Thymus (tissue), 11 donors: ENCODE results near the gene TNFAIP8. TPM values are rescaled to one million over a fixed set of nuclear protein-coding genes. Genes with fewer than 3 reads are reported as not detected.

Experiments used
- DNase-seq, 9 donors: peaks; one replicate each; pipeline ENCODE4 v3.0.0-alpha.2; 2013; ENCODE audit warnings: low spot score in 9 of 9, low read depth in 6 of 9, missing footprints in 1 of 9
- H3K27ac ChIP-seq, 2 donors: one replicate each; pipeline ENCODE4 v1.5.1; 2013; ENCODE audit warnings: control low read depth in 1 of 2, low read depth in 1 of 2, low read length in 1 of 2, mild to moderate bottlenecking in 1 of 2, moderate library complexity in 1 of 2
- H3K27me3 ChIP-seq, 2 donors: one replicate each; pipeline ENCODE4 v1.5.1; 2013; ENCODE audit warnings: low read length in 1 of 2; ENCODE audit not compliant: control insufficient read depth in 2 of 2, insufficient read depth in 1 of 2
- H3K36me3 ChIP-seq, 2 donors: one replicate each; pipeline ENCODE4 v1.5.1; 2013; ENCODE audit warnings: low read length in 1 of 2, mild to moderate bottlenecking in 1 of 2, moderate library complexity in 1 of 2; ENCODE audit not compliant: control insufficient read depth in 2 of 2, insufficient read depth in 2 of 2
- H3K4me1 ChIP-seq, 2 donors: one replicate each; pipeline ENCODE4 v1.5.1; 2013; ENCODE audit warnings: low read length in 2 of 2; ENCODE audit not compliant: control insufficient read depth in 2 of 2, insufficient read depth in 2 of 2
- H3K4me3 ChIP-seq, 2 donors: one replicate each; pipeline ENCODE4 v1.5.1; 2013; ENCODE audit warnings: low read length in 2 of 2, control low read depth in 1 of 2, mild to moderate bottlenecking in 1 of 2
- H3K9me3 ChIP-seq, 2 donors: one replicate each; pipeline ENCODE4 v1.5.1; 2013; ENCODE audit warnings: low read length in 1 of 2, mild to moderate bottlenecking in 1 of 2; ENCODE audit not compliant: control insufficient read depth in 2 of 2, insufficient read depth in 1 of 2
- WGBS: extraction: QIAGEN DNeasy Blood & Tissue Kit; methylation state at CpG from one replicate; pipeline ENCODE4 v1.1.7; 2013; 5-methylcytosine and 5-hydroxymethylcytosine counted together
- polyA plus RNA-seq: library from polyadenylated mRNA; stranded (reverse); fragments of 200-250 nt; gene quantifications from one replicate; pipeline ENCODE4 v1.2.3, GENCODE V29; 2013
- total RNA-seq: library from RNA; stranded (reverse); fragments of 120-200 nt; gene quantifications from one replicate; pipeline ENCODE4 v1.2.4, GENCODE V29; 2013
- donor health status: healthy.

TNFAIP8 gene
- total and polyA plus RNA-seq, 2 donors = 94.1 to 119 TPM

GRCh38 chr5:119387945-119388618 is 32.3 kb downstream of the TNFAIP8 start:
- peaks cover 5 to 6% of the 10 kb centered on the region in 2 donors for H3K36me3 ChIP-seq
- 93% methylated on average over 2 of the region's 2 CpGs for WGBS
- no peak for DNase-seq
- H3K4me3 ChIP-seq = no peak overlapping the region
- no peaks in the 10 kb centered on the region for H3K27me3 ChIP-seq
- H3K27ac ChIP-seq = no peak overlapping the region
- peaks cover 0 to 4% of the 10 kb centered on the region in 2 donors for H3K4me1 ChIP-seq
- H3K9me3 ChIP-seq = no peaks in the 10 kb centered on the region

- no peak overlapping the region for H3K4me3 ChIP-seq
- H3K27me3 ChIP-seq = no peaks in the 10 kb centered on the region
- H3K27ac ChIP-seq = no peak overlapping the region
- H3K4me1 ChIP-seq = peaks cover 0 to 4% of the 10 kb centered on the region in 2 donors
- H3K9me3 ChIP-seq = no peaks in the 10 kb centered on the region
- 98% methylated on average over 5 of the region's 5 CpGs for WGBS
- DNase-seq = no peak
- H3K36me3 ChIP-seq = peaks cover 6 to 12% of the 10 kb centered on the region in 2 donors
Observed at GRCh38 chr5:119388619-119389190, 32.9 kb downstream of the TNFAIP8 start.

- no peak for DNase-seq
- H3K27me3 ChIP-seq = no peaks in the 10 kb centered on the region
- no peak overlapping the region for H3K27ac ChIP-seq
- H3K9me3 ChIP-seq = no peaks in the 10 kb centered on the region
- no peak overlapping the region for H3K4me3 ChIP-seq
- peaks cover 6 to 19% of the 10 kb centered on the region in 2 donors for H3K36me3 ChIP-seq
- 94% methylated on average over 3 of the region's 3 CpGs for WGBS
- peaks cover 0 to 4% of the 10 kb centered on the region in 2 donors for H3K4me1 ChIP-seq
Observed at GRCh38 chr5:119389288-119390030, 33.6 kb downstream of the TNFAIP8 start.

GRCh38 chr5:119390404-119390803 is 34.6 kb downstream of the TNFAIP8 start:
- Histone ChIP-seq H3K4me3 (no peak overlapping the region), H3K9me3 (no peaks in the 10 kb centered on the region), H3K27ac (no peak overlapping the region), H3K27me3 (no peaks in the 10 kb centered on the region), H3K36me3 (peaks cover 10 to 26% of the 10 kb centered on the region in 2 donors), H3K4me1 (peaks cover 0 to 4% of the 10 kb centered on the region in 2 donors)
- DNase-seq = no peak
- 94% methylated on average over 2 of the region's 2 CpGs for WGBS

GRCh38 chr5:119393201-119393691 is 37.4 kb downstream of the TNFAIP8 start:
- Histone ChIP-seq H3K27me3 (no peaks in the 10 kb centered on the region), H3K36me3 (peaks cover 11 to 31% of the 10 kb centered on the region in 2 donors), H3K4me3 (no peak overlapping the region), H3K9me3 (no peaks in the 10 kb centered on the region), H3K27ac (no peak overlapping the region), H3K4me1 (peaks cover 0 to 4% of the 10 kb centered on the region in 2 donors)
- no peak for DNase-seq
- WGBS = 97% methylated on average over 3 of the region's 3 CpGs

- Histone ChIP-seq H3K9me3 (no peaks in the 10 kb centered on the region), H3K27ac (no peak overlapping the region), H3K27me3 (no peaks in the 10 kb centered on the region), H3K4me1 (peaks cover 0 to 4% of the 10 kb centered on the region in 2 donors), H3K4me3 (no peak overlapping the region), H3K36me3 (peaks cover 11 to 31% of the 10 kb centered on the region in 2 donors)
- 96% methylated on average over 1 of the region's 1 CpG for WGBS
- no peak for DNase-seq
Observed at GRCh38 chr5:119393746-119394145, 37.9 kb downstream of the TNFAIP8 start.

- Histone ChIP-seq H3K36me3 (peaks cover 11 to 31% of the 10 kb centered on the region in 2 donors), H3K9me3 (peaks cover 0 to 3% of the 10 kb centered on the region in 2 donors), H3K27ac (no peak overlapping the region), H3K4me3 (no peak overlapping the region), H3K27me3 (no peaks in the 10 kb centered on the region), H3K4me1 (peaks cover 0 to 7% of the 10 kb centered on the region in 2 donors)
- WGBS = 97% methylated on average over 8 of the region's 8 CpGs
- DNase-seq = no peak
Observed at GRCh38 chr5:119395080-119395836, 39.4 kb downstream of the TNFAIP8 start.

GRCh38 chr5:119396030-119396664 is 40.3 kb downstream of the TNFAIP8 start:
- Histone ChIP-seq H3K4me3 (no peak overlapping the region), H3K27me3 (no peaks in the 10 kb centered on the region), H3K9me3 (peaks cover 0 to 3% of the 10 kb centered on the region in 2 donors), H3K36me3 (peaks cover 11 to 31% of the 10 kb centered on the region in 2 donors), H3K27ac (peak overlapping the region in 1 of 2 donors; percentile 19), H3K4me1 (peaks cover 0 to 7% of the 10 kb centered on the region in 2 donors)
- 95% methylated on average over 6 of the region's 6 CpGs for WGBS
- DNase-seq = no peak
